ENCODE data around the gene KIAA1217.
"Not testable (repeated sequence)": the region's sequence is repeated elsewhere in the genome, so short reads cannot be mapped to it uniquely, and the experiment has no call there.

KIAA1217 gene

DNA sequence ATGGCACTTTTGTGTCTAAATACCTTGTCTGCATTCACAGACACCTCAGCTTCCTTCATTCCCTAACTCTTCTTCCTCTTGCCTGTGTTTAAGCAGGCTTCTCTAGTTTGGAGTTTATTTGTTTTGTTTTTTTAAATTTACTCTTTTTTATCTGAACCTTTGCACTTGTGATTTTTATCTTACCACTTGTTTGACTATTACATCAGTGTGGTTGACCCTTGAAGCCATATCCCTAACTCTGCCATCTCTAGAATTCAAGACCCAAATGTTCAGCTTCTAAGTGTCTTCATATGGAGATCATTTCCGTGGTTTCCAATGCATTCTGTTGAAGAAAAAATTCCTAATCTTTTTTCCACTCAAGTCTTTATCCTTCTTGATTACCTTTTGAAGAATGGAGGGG lies 233.3 kb downstream of the KIAA1217 start:
- H3K27ac ChIP-seq (ENCODE audit: low read depth, low read length): no peak overlapping the region
- H3K9ac ChIP-seq (ENCODE audit: low read length): no peak overlapping the region
- H3K9me3 ChIP-seq (ENCODE audit: insufficient read depth, low read length): no peaks in the 10 kb centered on the region
- H3K79me2 ChIP-seq (ENCODE audit: insufficient read depth, low read length): no peaks in the 10 kb centered on the region
- H2AFZ ChIP-seq (ENCODE audit: low read depth, low read length, severe bottlenecking): no peak overlapping the region
- H3K36me3 ChIP-seq (ENCODE audit: low read length): no peaks in the 10 kb centered on the region
- H3K4me3 ChIP-seq (ENCODE audit: insufficient read depth, low read length, poor library complexity, severe bottlenecking): no peak overlapping the region
- TF ChIP-seq EZH2phosphoT487 (conservative IDR thresholded peaks at IDR 0.05; ENCODE audit: low read length) (no peak), CTCF (IDR thresholded peaks at IDR 0.05; ENCODE audit: insufficient read depth, low read length, poor library complexity, severe bottlenecking) (no peak)
- H3K27me3 ChIP-seq (ENCODE audit: low read length): no peaks in the 10 kb centered on the region
- no peaks in the 10 kb centered on the region for H4K20me1 ChIP-seq (ENCODE audit: low read depth, low read length)
- H3K4me2 ChIP-seq (ENCODE audit: low read depth, low read length, poor library complexity, severe bottlenecking): no peak overlapping the region
- no peaks in the 10 kb centered on the region for H3F3A ChIP-seq (ENCODE audit: insufficient read depth)
- H3K9me2 ChIP-seq (replicated peaks; ENCODE audit: insufficient read depth, low read length): no peaks in the 10 kb centered on the region

- H3F3A ChIP-seq (ENCODE audit: insufficient read depth); H3K4me2 ChIP-seq (ENCODE audit: low read depth, low read length, poor library complexity, severe bottlenecking); H3K27ac ChIP-seq (ENCODE audit: low read depth, low read length); H3K9ac ChIP-seq (ENCODE audit: low read length); H3K36me3 ChIP-seq (ENCODE audit: low read length); H3K9me3 ChIP-seq (ENCODE audit: insufficient read depth, low read length); H2AFZ ChIP-seq (ENCODE audit: low read depth, low read length, severe bottlenecking); H3K27me3 ChIP-seq (ENCODE audit: low read length); H3K4me3 ChIP-seq (ENCODE audit: insufficient read depth, low read length, poor library complexity, severe bottlenecking); H4K20me1 ChIP-seq (ENCODE audit: low read depth, low read length); H3K9me2 ChIP-seq (replicated peaks; ENCODE audit: insufficient read depth, low read length); H3K79me2 ChIP-seq (ENCODE audit: insufficient read depth, low read length): not testable (repeated sequence)
Observed at GRCh38 chr10:24442641-24443174, 233.8 kb downstream of the KIAA1217 start.

DNA sequence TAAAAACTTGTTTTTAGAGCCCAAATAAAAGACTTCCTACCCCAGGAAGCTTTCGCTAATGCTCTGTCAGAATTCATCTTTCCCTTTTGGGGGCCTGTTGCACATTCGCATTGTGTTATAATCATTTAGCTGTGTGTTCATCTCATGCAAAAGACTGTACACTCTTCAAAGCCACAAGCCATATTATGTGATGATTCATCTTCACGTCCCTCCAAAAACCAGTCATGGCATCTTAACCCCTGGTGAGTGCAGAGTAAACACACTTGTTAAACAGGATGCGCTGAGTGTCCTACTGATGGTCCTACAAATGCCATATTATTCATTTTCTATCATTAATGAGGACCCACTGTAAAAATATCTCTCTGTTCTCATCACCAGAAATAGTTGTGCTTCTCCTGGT lies 235.4 kb downstream of the KIAA1217 start:
- Histone ChIP-seq H4K20me1 (ENCODE audit: low read depth, low read length) (no peaks in the 10 kb centered on the region), H2AFZ (ENCODE audit: low read depth, low read length, severe bottlenecking) (no peak overlapping the region), H3K27ac (ENCODE audit: low read depth, low read length) (no peak overlapping the region), H3K36me3 (ENCODE audit: low read length) (no peaks in the 10 kb centered on the region), H3K9me2 (replicated peaks; ENCODE audit: insufficient read depth, low read length) (no peaks in the 10 kb centered on the region), H3K79me2 (ENCODE audit: insufficient read depth, low read length) (no peaks in the 10 kb centered on the region), H3F3A (ENCODE audit: insufficient read depth) (no peaks in the 10 kb centered on the region), H3K9me3 (ENCODE audit: insufficient read depth, low read length) (no peaks in the 10 kb centered on the region), H3K9ac (ENCODE audit: low read length) (no peak overlapping the region), H3K27me3 (ENCODE audit: low read length) (no peaks in the 10 kb centered on the region), H3K4me2 (ENCODE audit: low read depth, low read length, poor library complexity, severe bottlenecking) (no peak overlapping the region), H3K4me3 (ENCODE audit: insufficient read depth, low read length, poor library complexity, severe bottlenecking) (no peak overlapping the region)
- no peak for TF ChIP-seq EZH2phosphoT487 (conservative IDR thresholded peaks at IDR 0.05; ENCODE audit: low read length)
- TF ChIP-seq CTCF (IDR thresholded peaks at IDR 0.05; ENCODE audit: insufficient read depth, low read length, poor library complexity, severe bottlenecking): no peak

DNA sequence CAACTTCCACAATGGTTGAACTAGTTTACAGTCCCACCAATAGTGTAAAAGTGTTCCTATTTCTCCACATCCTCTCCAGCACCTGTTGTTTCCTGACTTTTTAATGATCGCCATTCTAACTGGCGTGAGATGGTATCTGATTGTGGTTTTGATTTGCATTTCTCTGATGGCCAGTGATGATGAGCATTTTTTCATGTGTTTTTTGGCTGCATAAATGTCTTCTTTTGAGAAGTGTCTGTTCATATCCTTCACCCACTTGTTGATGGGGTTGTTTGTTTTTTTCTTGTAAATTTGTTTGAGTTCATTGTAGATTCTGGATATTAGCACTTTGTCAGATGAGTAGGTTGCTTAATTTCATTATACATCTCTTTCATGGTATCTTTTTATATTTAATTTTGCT lies 237.0 kb downstream of the KIAA1217 start:
- H3K79me2 ChIP-seq (ENCODE audit: insufficient read depth, low read length); H3K9me2 ChIP-seq (replicated peaks; ENCODE audit: insufficient read depth, low read length); H3K9me3 ChIP-seq (ENCODE audit: insufficient read depth, low read length); H3K9ac ChIP-seq (ENCODE audit: low read length); H3K36me3 ChIP-seq (ENCODE audit: low read length); H3K27me3 ChIP-seq (ENCODE audit: low read length); H3K4me2 ChIP-seq (ENCODE audit: low read depth, low read length, poor library complexity, severe bottlenecking); H2AFZ ChIP-seq (ENCODE audit: low read depth, low read length, severe bottlenecking); H4K20me1 ChIP-seq (ENCODE audit: low read depth, low read length); H3F3A ChIP-seq (ENCODE audit: insufficient read depth); H3K4me3 ChIP-seq (ENCODE audit: insufficient read depth, low read length, poor library complexity, severe bottlenecking); H3K27ac ChIP-seq (ENCODE audit: low read depth, low read length): not testable (repeated sequence)
